HepG2 (cell line): ENCODE results near the gene USP5. TPM values are rescaled to one million over a fixed set of nuclear protein-coding genes. Genes with fewer than 3 reads are reported as not detected.
"Not testable (repeated sequence)": the region's sequence is repeated elsewhere in the genome, so short reads cannot be mapped to it uniquely, and the experiment has no call there.

Experiments
- ATAC-seq: fragments of 200-7000 bp; cut with Tn5 transposase; 3 replicates; pipeline ENCODE4 v1.9.1; 2020; ENCODE audit warnings: mild to moderate bottlenecking, moderate library complexity
- BruUV-seq: library from RNA; stranded (reverse); fragments of 400-500 nt; replicated peaks from 2 replicates; lab custom pipeline; 2021; lab: Mats Ljungman, UMichigan
- CTCF ChIA-PET: fragments of 300-600 bp; formaldehyde crosslinking; extraction: SDS; loops from one replicate; lab custom pipeline; 2021; ENCODE audit warnings: low total read pairs, inconsistent platforms, low intra/inter-chr PET ratio; lab: Yijun Ruan, JAX
- POLR2A ChIA-PET: fragments of 350-600 bp; sonication (Branson Sonifier 250); formaldehyde crosslinking; loops from one replicate; lab custom pipeline; 2020; ENCODE audit warnings: antibody characterized with exemption, inconsistent platforms; lab: Yijun Ruan, JAX
- DNase-seq: peaks from one replicate; pipeline ENCODE4 v3.0.0-alpha.2; 2015; ENCODE audit warnings: low spot score
- FAIRE-seq: peaks from 3 replicates; lab custom pipeline; 2011; peaks lifted over from hg19 to GRCh38; lab: Jason Lieb, UNC
- H2AFZ ChIP-seq: one replicate; pipeline ENCODE4 v1.6.1; 2011; ENCODE audit warnings: low read length, inconsistent platforms
- H3K27ac ChIP-seq: fragments of 300-600 bp; 3 replicates; pipeline ENCODE4 v1.8.0; 2011; ENCODE audit warnings: mixed run types, mild to moderate bottlenecking, mixed read lengths, low read length, inconsistent platforms; ENCODE audit not compliant: insufficient read depth; ENCODE audit errors: extremely low read length
- H3K27me3 ChIP-seq, 2 experiments: fragments of 200-600 bp in 1 of 2; 2 replicates in 1 of 2; 3 replicates in 1 of 2; pipeline versions ENCODE4 v1.6.0 to v1.8.0; 2011; ENCODE audit warnings: low read length in 2 of 2, mild to moderate bottlenecking in 2 of 2, moderate library complexity in 2 of 2, inconsistent platforms in 1 of 2; ENCODE audit not compliant: insufficient read depth in 2 of 2, control insufficient read depth in 1 of 2
- H3K36me3 ChIP-seq, 2 experiments: fragments of 200-600 bp in 1 of 2; replicated peaks in 1 of 2; 2 replicates in 1 of 2; 3 replicates in 1 of 2; pipeline versions ENCODE4 v1.5.1 to v1.8.0; 2011; ENCODE audit warnings: low read length in 2 of 2, inconsistent platforms in 1 of 2; ENCODE audit not compliant: insufficient read depth in 2 of 2, control insufficient read depth in 1 of 2
- H3K4me1 ChIP-seq: 2 replicates; pipeline ENCODE4 v1.5.1; 2012; ENCODE audit warnings: low read length, inconsistent platforms; ENCODE audit not compliant: insufficient read depth
- H3K4me2 ChIP-seq: 2 replicates; pipeline ENCODE4 v1.6.0; 2011; ENCODE audit warnings: low read depth, low read length, inconsistent platforms
- H3K4me3 ChIP-seq, 3 experiments: fragments of 200-600 bp in 1 of 3; sonication (generic), shearing (Covaris generic) in 1 of 3; replicated peaks in 1 of 3; 2 replicates each; pipeline ENCODE4 v1.5.1; 2011 to 2016; ENCODE audit warnings: low read length in 3 of 3, inconsistent platforms in 2 of 3, low read depth in 2 of 3, mild to moderate bottlenecking in 2 of 3, control low read depth in 1 of 3, mixed read lengths in 1 of 3; ENCODE audit not compliant: insufficient read depth in 1 of 3
- H3K79me2 ChIP-seq: one replicate; pipeline ENCODE4 v1.6.1; 2011; ENCODE audit warnings: low read length, inconsistent platforms; ENCODE audit not compliant: insufficient read depth
- H3K9ac ChIP-seq: 2 replicates; pipeline ENCODE4 v1.6.0; 2011; ENCODE audit warnings: mild to moderate bottlenecking, low read depth, low read length, inconsistent platforms; ENCODE audit not compliant: insufficient read depth
- H3K9me3 ChIP-seq: 2 replicates; pipeline ENCODE4 v1.5.1; 2012; ENCODE audit warnings: mild to moderate bottlenecking, low read length
- H4K20me1 ChIP-seq: 2 replicates; pipeline ENCODE4 v1.6.0; 2011; ENCODE audit warnings: inconsistent platforms, mild to moderate bottlenecking, low read length, moderate library complexity; ENCODE audit not compliant: insufficient read depth
- GMEB1 ChIP-seq: sonication (generic); formaldehyde crosslinking; IDR thresholded peaks from 2 replicates; pipeline ENCODE4 v1.5.1; 2020; ENCODE audit warnings: missing genetic modification reagents, mild to moderate bottlenecking, borderline replicate concordance
- NFATC3 ChIP-seq: sonication (generic); formaldehyde crosslinking; IDR thresholded peaks from 2 replicates; pipeline ENCODE4 v1.5.1; 2020; ENCODE audit warnings: mild to moderate bottlenecking, missing genetic modification reagents
- NR2C2 ChIP-seq: sonication (generic); formaldehyde crosslinking; IDR thresholded peaks from 2 replicates; pipeline ENCODE4 v1.4.0; 2020; ENCODE audit warnings: missing genetic modification reagents, mild to moderate bottlenecking, moderate library complexity, borderline replicate concordance
- SMC3 ChIP-seq: IDR thresholded peaks from 2 replicates; pipeline ENCODE4 v1.6.1; 2011; ENCODE audit warnings: low read length, improper control_type of control experiment
- SRY ChIP-seq: sonication (generic); formaldehyde crosslinking; IDR thresholded peaks from 2 replicates; pipeline ENCODE4 v1.8.0; 2022; ENCODE audit warnings: mild to moderate bottlenecking, missing genetic modification reagents
- SSRP1 ChIP-seq: IDR thresholded peaks from 2 replicates; pipeline ENCODE4 v1.6.1; 2016; ENCODE audit warnings: control low read depth
- THYN1 ChIP-seq: sonication (generic); formaldehyde crosslinking; IDR thresholded peaks from 2 replicates; pipeline ENCODE4 v1.8.1; 2023; ENCODE audit warnings: low read depth, mild to moderate bottlenecking, moderate library complexity, missing genetic modification reagents, borderline replicate concordance
- ZBTB43 ChIP-seq: sonication (generic); formaldehyde crosslinking; conservative IDR thresholded peaks from 2 replicates; pipeline ENCODE4 v1.4.0; 2020; ENCODE audit warnings: missing genetic modification reagents
- ZNF788 ChIP-seq: sonication (generic); formaldehyde crosslinking; IDR thresholded peaks from 2 replicates; pipeline ENCODE4 v1.5.0; 2020; ENCODE audit warnings: mild to moderate bottlenecking, missing genetic modification reagents, borderline replicate concordance
- ZSCAN30 ChIP-seq: sonication (generic); formaldehyde crosslinking; IDR thresholded peaks from 2 replicates; pipeline ENCODE4 v1.5.0; 2020; ENCODE audit warnings: mild to moderate bottlenecking, missing genetic modification reagents
- WGBS: methylation state at CpG from one replicate; pipeline ENCODE4 v1.1.6; 2017; ENCODE audit warnings: low lambda C conversion rate; 5-methylcytosine and 5-hydroxymethylcytosine counted together
- in situ Hi-C: cut with HindIII; loops from 2 replicates; pipeline ENCODE4 v1.10.0; 2017; ENCODE audit warnings: low pct_unique_long_range_greater_than_20kb; ENCODE audit not compliant: extremely low pct_ligation_motif_present
- intact Hi-C: fragments of 100-400 bp; cut with micrococcal nuclease; formaldehyde crosslinking; loops from one replicate; pipeline ENCODE4 v1.10.0; 2022; ENCODE audit not compliant: unreplicated experiment
- polyA plus RNA-seq, 8 experiments: library from polyadenylated mRNA; depleted of rRNA in 3 of 8; stranded (reverse) in 7 of 8; unstranded in 1 of 8; fragments of >200 nt; fragmentation: Illumina TruSeq in 4 of 8; extraction: Trizol in 4 of 8; gene quantifications; 2 replicates each; pipeline versions ENCODE4 v1.2.1 to v1.2.3, GENCODE V29; 2011 to 2016; ENCODE audit warnings: low read depth in 4 of 8, missing spikeins in 1 of 8, mixed read lengths in 1 of 8; ENCODE audit not compliant: insufficient read depth in 1 of 8
- total RNA-seq, 5 experiments: library from RNA; depleted of rRNA; stranded (reverse); fragments of >200 nt; fragmentation: Illumina TruSeq; extraction: Trizol; gene quantifications; 2 replicates each; pipeline ENCODE4 v1.2.3, GENCODE V29; 2016; ENCODE audit warnings: low read depth in 1 of 5

The USP5 gene
- total and polyA plus RNA-seq, 2 of the 13 experiments (the other 11 are each of a cell fraction or from before 2014, with no cell fraction given), result 39.6 to 56.0 TPM

DNA sequence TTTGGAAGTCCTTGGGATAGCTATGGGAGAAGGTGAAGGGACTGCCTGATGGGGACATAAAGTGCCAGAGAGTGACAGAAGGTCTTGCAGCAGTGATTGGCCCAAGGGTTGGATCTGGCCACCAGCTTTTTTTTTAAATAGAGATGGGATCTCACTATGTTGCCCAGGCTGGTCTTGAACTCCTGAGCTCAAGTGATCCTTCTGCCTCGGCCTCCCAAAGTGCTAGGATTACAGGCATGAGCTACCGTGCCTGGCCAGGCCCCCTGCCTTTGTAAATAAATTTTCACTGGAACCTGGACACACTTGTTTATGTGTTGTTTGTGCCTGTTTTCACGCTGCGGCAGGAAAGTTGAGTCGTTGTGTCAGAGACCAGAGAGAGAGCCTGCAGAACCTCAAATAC is 13.4 kb downstream of the USP5 start:
- in situ Hi-C loops, intact Hi-C loops, H3K27me3 ChIP-seq, H3K4me3 ChIP-seq, BruUV-seq, DNase-seq, FAIRE-seq, H2AFZ ChIP-seq, CTCF ChIA-PET, H3K9ac ChIP-seq, ATAC-seq, H3K9me3 ChIP-seq, H3K4me2 ChIP-seq, H3K27ac ChIP-seq: not testable (repeated sequence)
- Histone ChIP-seq H3K4me1 (peaks cover 26% of the 10 kb centered on the region), H3K79me2 (peaks cover 29% of the 10 kb centered on the region), H3K36me3 (peaks cover 26 to 56% of the 10 kb centered on the region in 2 experiments), H4K20me1 (peaks cover 24% of the 10 kb centered on the region)
- POLR2A ChIA-PET, result interaction anchor here (1.0 to 6.0 kb wide), 2 partner anchors 12 to 26 kb away, joined by 3 to 132 read pairs; partner anchors contain the start of genes CDCA3 and USP5
- 97% methylated on average over 5 of the region's 5 CpGs for WGBS

DNA sequence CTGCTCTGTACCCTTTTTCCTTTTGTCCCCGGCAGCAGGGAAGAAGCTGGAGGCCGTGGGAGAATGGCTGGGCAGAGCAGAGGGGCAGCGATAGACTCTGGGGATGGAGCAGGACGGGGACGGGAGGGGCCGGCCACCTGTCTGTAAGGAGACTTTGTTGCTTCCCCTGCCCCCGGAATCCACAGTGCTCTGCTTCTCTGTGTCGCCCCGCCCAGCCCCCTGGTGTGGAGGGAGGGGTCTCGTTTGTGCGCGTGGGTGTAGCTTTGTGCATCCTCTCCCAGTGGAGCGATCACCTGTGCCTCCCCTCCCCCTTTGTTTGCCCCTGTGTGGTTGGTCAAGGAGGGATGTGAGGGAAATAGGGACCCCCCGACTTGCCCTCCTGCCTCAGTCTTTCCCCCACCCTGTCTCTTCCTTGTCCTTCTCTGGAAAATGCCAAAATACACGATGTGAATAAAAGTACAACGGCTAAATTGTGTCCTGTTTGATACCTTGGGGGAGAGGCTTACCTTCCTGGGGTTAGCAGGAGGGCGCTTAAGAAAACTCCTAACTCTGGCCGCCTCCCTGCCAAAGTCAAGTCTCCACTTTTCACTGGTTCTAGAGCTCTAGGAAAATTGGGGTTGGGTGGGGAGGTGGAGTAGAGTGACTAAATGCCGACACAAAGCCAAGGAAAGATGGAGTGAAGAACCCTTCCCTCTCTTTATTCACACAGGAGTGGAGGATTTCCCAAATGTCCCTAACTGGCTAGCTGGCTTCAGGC is 14.4 kb downstream of the USP5 start:
- ChIA-PET POLR2A (interaction anchor here (0.9 to 6.0 kb wide), 11 partner anchors 9 to 114 kb away, joined by 3 to 132 read pairs (median 4); partner anchors contain the start of genes C12orf57, CDCA3, MLF2 and RNU7-1), CTCF (no interaction called here)
- in situ Hi-C loops (no loop called here), intact Hi-C loops (no loop called here)
- Histone ChIP-seq H4K20me1 (peaks cover 35% of the 10 kb centered on the region), H3K4me1 (peaks cover 37% of the 10 kb centered on the region), H3K27me3 (no peaks in the 10 kb centered on the region; a peak in 1 of 5 replicates), H2AFZ (no peak overlapping the region), H3K9ac (peak overlapping the region; percentile 69; the same call in 1 of the 2 replicates), H3K79me2 (peaks cover 29% of the 10 kb centered on the region), H3K36me3 (peaks cover 22 to 45% of the 10 kb centered on the region in 2 experiments), H3K9me3 (no peaks in the 10 kb centered on the region), H3K27ac (no peak overlapping the region), H3K4me2 (peak overlapping the region; percentile 98), H3K4me3 (peak overlapping the region in 2 of 3 experiments; percentile 88 to 92; a peak in 3 of 6 replicates)
- DNase-seq (no peak), ATAC-seq (no peak), FAIRE-seq (no peak)
- no TSS peak for BruUV-seq
- WGBS, result 94% methylated on average over 14 of the region's 19 CpGs
- TF ChIP-seq SRY (CRISPR knock-in tag) (peak; percentile 1; the same call in 1 of the 2 replicates), NFATC3 (CRISPR knock-in tag) (no peak), SMC3 (no peak), NR2C2 (CRISPR knock-in tag) (no peak), THYN1 (CRISPR knock-in tag) (no peak), GMEB1 (no peak), SSRP1 (CRISPR knock-in tag) (no peak), ZBTB43 (no peak), ZNF788 (CRISPR knock-in tag) (0 out of 2 replicates have a peak, but pooled peaks have one; percentile 18), ZSCAN30 (CRISPR knock-in tag) (no peak)
